Ectodermal cell (in vitro differentiated cells): Measurements from ENCODE around the gene KDM4B.

Experiments used
- H3K27ac ChIP-seq: 2 replicates; pipeline ENCODE4 v1.7.0; 2013; ENCODE audit warnings: mild to moderate bottlenecking, low read depth, low read length; ENCODE audit not compliant: insufficient read depth, poor library complexity, severe bottlenecking
- H3K27me3 ChIP-seq: 2 replicates; pipeline ENCODE4 v1.7.0; 2013; ENCODE audit warnings: mild to moderate bottlenecking, low read length; ENCODE audit not compliant: insufficient read depth, control insufficient read depth, poor library complexity, severe bottlenecking
- H3K36me3 ChIP-seq: one replicate; pipeline ENCODE4 v1.7.0; 2013; ENCODE audit warnings: low read length; ENCODE audit not compliant: control insufficient read depth, insufficient read depth
- H3K4me1 ChIP-seq: one replicate; pipeline ENCODE4 v1.7.0; 2013; ENCODE audit warnings: low read length; ENCODE audit not compliant: control insufficient read depth, insufficient read depth
- H3K4me3 ChIP-seq: 2 replicates; pipeline ENCODE4 v1.7.0; 2013; ENCODE audit warnings: low read depth, low read length, control low read depth; ENCODE audit not compliant: insufficient read depth
- H3K9me3 ChIP-seq: 2 replicates; pipeline ENCODE4 v1.7.0; 2013; ENCODE audit warnings: mild to moderate bottlenecking, low read length, moderate library complexity; ENCODE audit not compliant: control insufficient read depth
- WGBS, 2 experiments: methylation state at CpG; one replicate each; pipeline ENCODE4 v1.1.7; 2013; ENCODE audit warnings: missing lambda C conversion rate in 2 of 2; 5-methylcytosine and 5-hydroxymethylcytosine counted together

The KDM4B gene

DNA sequence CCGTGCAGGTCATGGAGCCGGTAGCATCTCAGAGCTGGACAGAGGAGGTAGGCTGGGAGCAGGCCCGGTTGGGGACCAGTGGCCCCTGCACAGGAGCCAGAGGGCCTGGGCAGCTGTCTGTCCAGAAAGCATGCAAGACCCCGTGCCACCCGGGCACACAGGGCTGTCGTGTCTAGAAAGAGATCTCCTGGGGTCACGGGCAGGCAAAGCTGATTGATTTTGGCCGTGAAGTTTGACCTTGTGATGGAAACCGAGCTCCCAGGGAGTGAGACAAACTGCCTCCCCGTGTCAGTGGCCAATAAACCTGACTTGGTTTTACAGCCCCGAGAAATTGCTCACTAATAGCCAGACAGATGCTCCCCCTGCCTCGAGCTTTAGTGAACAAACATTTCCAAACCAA is 98.8 kb downstream of the KDM4B start:
- Histone ChIP-seq H3K4me3 (no peak overlapping the region), H3K27ac (no peak overlapping the region), H3K4me1 (peaks cover 11% of the 10 kb centered on the region), H3K36me3 (peaks cover 8% of the 10 kb centered on the region), H3K27me3 (no peaks in the 10 kb centered on the region), H3K9me3 (no peaks in the 10 kb centered on the region)
- WGBS, 2 experiments, result 92% methylated on average over 12 of the region's 12 CpGs

GRCh38 chr19:5068233-5069072 is 99.5 kb downstream of the KDM4B start:
- 95% methylated on average over 39 of the region's 39 CpGs for WGBS, 2 experiments

DNA sequence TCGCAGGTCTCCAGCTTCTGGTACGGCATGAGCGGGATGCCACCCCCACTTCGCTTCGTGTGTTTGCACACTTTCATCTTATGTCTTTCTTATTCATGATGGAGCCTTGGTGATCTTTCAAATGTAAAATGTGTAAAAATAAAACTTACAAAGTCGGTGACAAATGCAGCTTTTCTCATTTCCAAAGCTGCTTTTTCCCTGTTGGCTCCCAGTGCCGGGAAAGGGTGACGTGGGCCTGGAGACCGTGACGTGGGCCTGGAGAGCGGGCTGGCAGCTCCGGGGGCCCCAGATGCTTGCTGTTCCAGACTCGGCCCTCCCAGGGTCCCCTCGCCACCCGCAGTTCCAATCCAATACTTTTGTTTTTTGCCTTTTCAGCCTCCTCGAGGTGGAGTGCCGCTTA is 101.4 kb downstream of the KDM4B start:
- no peaks in the 10 kb centered on the region for H3K9me3 ChIP-seq
- H3K27ac ChIP-seq, result no peak overlapping the region
- peaks cover 21% of the 10 kb centered on the region for H3K4me1 ChIP-seq
- no peaks in the 10 kb centered on the region for H3K36me3 ChIP-seq
- WGBS, 2 experiments, result 85 to 88% methylated on average over 17 of the region's 17 CpGs
- H3K4me3 ChIP-seq, result no peak overlapping the region
- H3K27me3 ChIP-seq, result no peaks in the 10 kb centered on the region

More at GRCh38 chr19:5068233-5069072, 99.5 kb downstream of the KDM4B start:
- Histone ChIP-seq H3K27me3 (no peaks in the 10 kb centered on the region), H3K4me3 (no peak overlapping the region), H3K9me3 (no peaks in the 10 kb centered on the region), H3K36me3 (no peaks in the 10 kb centered on the region), H3K4me1 (peaks cover 19% of the 10 kb centered on the region), H3K27ac (no peak overlapping the region)

DNA sequence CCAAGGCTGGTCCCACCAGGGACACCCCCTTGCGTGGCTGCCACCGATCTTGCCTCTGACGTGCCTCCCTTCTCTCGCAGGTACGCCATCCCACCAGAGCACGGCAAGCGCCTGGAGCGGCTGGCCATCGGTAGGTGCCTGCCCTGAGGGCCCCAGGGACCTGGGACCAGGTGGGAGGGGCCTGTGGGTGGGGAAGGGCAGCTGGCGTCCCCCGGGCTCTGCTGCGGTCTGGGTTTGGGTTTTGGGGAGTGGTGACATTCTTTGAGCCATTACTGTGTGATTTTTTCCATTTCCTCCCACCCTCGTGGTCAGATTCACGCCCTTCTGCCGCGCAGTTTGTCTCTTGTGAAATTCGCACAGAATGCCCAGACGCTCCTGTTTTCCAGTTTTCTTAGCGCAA is 102.0 kb downstream of the KDM4B start:
- WGBS, 2 experiments, result 92 to 94% methylated on average over 19 of the region's 19 CpGs
- no peak overlapping the region for H3K27ac ChIP-seq
- H3K4me3 ChIP-seq, result no peak overlapping the region
- no peaks in the 10 kb centered on the region for H3K9me3 ChIP-seq
- H3K27me3 ChIP-seq, result no peaks in the 10 kb centered on the region
- peaks cover 21% of the 10 kb centered on the region for H3K4me1 ChIP-seq
- H3K36me3 ChIP-seq, result no peaks in the 10 kb centered on the region

GRCh38 chr19:5071579-5071978 is 102.7 kb downstream of the KDM4B start:
- no peak overlapping the region for H3K27ac ChIP-seq
- no peaks in the 10 kb centered on the region for H3K36me3 ChIP-seq
- H3K4me3 ChIP-seq, result no peak overlapping the region
- no peaks in the 10 kb centered on the region for H3K9me3 ChIP-seq
- no peaks in the 10 kb centered on the region for H3K27me3 ChIP-seq
- WGBS, 2 experiments, result 89 to 90% methylated on average over 8 of the region's 8 CpGs
- peaks cover 18% of the 10 kb centered on the region for H3K4me1 ChIP-seq

DNA sequence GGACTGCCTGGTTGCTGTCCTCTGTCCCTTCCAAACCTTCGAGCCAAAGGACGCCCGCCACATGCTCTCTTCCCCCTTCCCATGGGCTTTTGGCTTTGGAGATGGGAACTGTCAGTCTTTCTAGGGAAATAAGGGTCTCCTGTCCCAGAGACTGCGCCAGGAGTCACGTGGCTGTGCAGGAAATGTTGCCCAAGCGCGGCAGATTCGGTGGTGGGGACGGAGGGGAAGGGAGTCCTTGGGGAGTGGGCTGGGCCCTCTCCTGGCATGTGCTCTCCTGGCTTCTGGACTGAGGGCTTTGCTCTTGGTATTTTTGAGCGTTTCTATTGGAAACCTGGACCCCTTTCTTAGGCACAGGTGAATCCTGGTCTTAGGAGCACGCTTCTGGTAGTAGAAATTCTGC is 103.2 kb downstream of the KDM4B start:
- H3K9me3 ChIP-seq, result no peaks in the 10 kb centered on the region
- H3K4me3 ChIP-seq, result no peak overlapping the region
- H3K36me3 ChIP-seq, result no peaks in the 10 kb centered on the region
- peaks cover 13% of the 10 kb centered on the region for H3K4me1 ChIP-seq
- WGBS, 2 experiments, result 92 to 96% methylated on average over 11 of the region's 11 CpGs
- H3K27ac ChIP-seq, result no peak overlapping the region
- H3K27me3 ChIP-seq, result no peaks in the 10 kb centered on the region

- Histone ChIP-seq H3K27ac (no peak overlapping the region), H3K36me3 (no peaks in the 10 kb centered on the region), H3K27me3 (no peaks in the 10 kb centered on the region), H3K4me1 (peaks cover 10% of the 10 kb centered on the region), H3K4me3 (no peak overlapping the region), H3K9me3 (no peaks in the 10 kb centered on the region)
- 77 to 81% methylated on average over 8 of the region's 8 CpGs for WGBS, 2 experiments
These were observed 104.4 kb downstream of the KDM4B start for GRCh38 chr19:5073153-5073844.

DNA sequence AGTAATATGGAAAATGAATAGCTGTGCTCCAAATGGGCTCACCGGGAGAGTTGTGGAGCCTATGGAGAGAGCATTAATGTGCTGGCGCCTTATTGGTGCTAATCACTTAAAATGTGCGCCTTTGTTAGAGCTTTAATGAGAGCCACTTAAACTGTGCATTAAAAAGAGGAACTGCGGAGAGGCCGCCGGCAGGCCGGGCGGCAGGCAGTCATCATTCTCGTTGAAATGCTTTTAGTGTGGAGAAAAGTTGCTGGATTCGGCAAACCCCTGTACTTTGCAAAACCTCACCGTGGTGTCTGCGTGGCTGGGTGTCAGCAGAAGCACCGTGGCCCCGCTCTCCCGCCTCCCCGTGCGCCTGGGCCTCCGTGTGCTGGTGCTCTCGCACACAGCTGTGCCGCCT is 105.5 kb downstream of the KDM4B start:
- H3K36me3 ChIP-seq, result peaks cover 6% of the 10 kb centered on the region

GRCh38 chr19:5074830-5075394 is 106.0 kb downstream of the KDM4B start:
- no peak overlapping the region for H3K27ac ChIP-seq
- no peak overlapping the region for H3K4me3 ChIP-seq
- H3K27me3 ChIP-seq, result no peaks in the 10 kb centered on the region
- WGBS, 2 experiments, result 94% methylated on average over 27 of the region's 27 CpGs
- no peaks in the 10 kb centered on the region for H3K9me3 ChIP-seq
- H3K4me1 ChIP-seq, result peaks cover 10% of the 10 kb centered on the region
- peaks cover 6% of the 10 kb centered on the region for H3K36me3 ChIP-seq

More for the DNA sequence above, 105.5 kb downstream of the KDM4B start:
- Histone ChIP-seq H3K9me3 (no peaks in the 10 kb centered on the region), H3K4me3 (no peak overlapping the region), H3K4me1 (peaks cover 10% of the 10 kb centered on the region), H3K27me3 (no peaks in the 10 kb centered on the region), H3K27ac (no peak overlapping the region)
- WGBS, 2 experiments, result 74 to 79% methylated on average over 20 of the region's 20 CpGs

- peaks cover 6% of the 10 kb centered on the region for H3K36me3 ChIP-seq
- WGBS, 2 experiments, result 95% methylated on average over 13 of the region's 13 CpGs
- peaks cover 10% of the 10 kb centered on the region for H3K4me1 ChIP-seq
- no peaks in the 10 kb centered on the region for H3K27me3 ChIP-seq
- no peaks in the 10 kb centered on the region for H3K9me3 ChIP-seq
- H3K4me3 ChIP-seq, result no peak overlapping the region
- H3K27ac ChIP-seq, result no peak overlapping the region
These were observed 106.7 kb downstream of the KDM4B start for GRCh38 chr19:5075597-5075996.
